ENCODE data around the gene PHOSPHO1. TPM values are rescaled to one million over a fixed set of nuclear protein-coding genes. Genes with fewer than 3 reads are reported as not detected.

The PHOSPHO1 gene
- total and polyA plus RNA-seq, 2 of the 13 experiments (the other 11 are each of a cell fraction or from before 2014, with no cell fraction given): not detected

DNA sequence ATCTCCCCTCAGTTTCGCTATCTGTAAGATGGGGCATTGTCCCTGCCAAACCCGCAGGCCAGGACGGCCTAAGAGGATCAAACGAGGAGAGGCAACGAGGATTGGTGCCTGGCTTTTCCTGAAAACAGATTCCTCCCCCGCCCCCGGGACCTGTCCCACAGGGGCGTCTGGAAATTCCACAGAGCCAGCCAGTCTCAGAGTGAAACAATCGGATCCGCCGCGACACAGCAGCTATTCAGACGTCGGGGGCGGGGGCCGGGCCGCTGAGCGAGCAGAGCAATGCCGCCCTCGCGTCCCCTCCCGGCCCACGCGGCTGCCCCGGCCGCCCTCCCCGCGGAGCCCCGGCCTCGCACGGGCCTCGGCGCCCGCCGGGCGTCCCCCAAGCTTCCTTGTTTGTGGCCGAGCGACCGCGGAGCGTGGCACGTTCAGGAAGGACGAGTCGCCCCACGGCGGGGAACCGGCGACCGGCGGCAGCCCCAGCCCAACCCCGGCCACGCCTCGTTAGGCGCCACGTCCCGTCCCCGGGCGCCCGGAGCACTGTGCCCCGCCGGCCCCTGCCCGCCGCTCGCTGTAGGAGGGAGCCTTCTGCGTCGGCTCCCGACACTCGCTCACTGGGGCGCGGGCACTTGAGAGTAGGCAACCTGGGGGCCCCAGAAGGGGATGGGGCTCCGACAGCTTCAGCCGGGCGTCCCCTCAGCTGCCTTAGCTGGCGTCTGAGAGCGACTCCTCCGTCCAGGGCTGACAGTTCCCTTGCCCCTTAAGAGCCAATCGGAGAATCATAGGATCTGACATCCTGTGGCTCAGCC is 29.6 kb upstream of the PHOSPHO1 start (continued):
- TF ChIP-seq, protein P1, sequence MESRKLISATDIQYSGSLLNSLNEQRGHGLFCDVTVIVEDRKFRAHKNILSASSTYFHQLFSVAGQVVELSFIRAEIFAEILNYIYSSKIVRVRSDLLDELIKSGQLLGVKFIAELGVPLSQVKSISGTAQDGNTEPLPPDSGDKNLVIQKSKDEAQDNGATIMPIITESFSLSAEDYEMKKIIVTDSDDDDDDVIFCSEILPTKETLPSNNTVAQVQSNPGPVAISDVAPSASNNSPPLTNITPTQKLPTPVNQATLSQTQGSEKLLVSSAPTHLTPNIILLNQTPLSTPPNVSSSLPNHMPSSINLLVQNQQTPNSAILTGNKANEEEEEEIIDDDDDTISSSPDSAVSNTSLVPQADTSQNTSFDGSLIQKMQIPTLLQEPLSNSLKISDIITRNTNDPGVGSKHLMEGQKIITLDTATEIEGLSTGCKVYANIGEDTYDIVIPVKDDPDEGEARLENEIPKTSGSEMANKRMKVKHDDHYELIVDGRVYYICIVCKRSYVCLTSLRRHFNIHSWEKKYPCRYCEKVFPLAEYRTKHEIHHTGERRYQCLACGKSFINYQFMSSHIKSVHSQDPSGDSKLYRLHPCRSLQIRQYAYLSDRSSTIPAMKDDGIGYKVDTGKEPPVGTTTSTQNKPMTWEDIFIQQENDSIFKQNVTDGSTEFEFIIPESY (CRISPR knock-in tag; IDR thresholded peaks at IDR 0.05): no peak
- TF ChIP-seq, protein P2, sequence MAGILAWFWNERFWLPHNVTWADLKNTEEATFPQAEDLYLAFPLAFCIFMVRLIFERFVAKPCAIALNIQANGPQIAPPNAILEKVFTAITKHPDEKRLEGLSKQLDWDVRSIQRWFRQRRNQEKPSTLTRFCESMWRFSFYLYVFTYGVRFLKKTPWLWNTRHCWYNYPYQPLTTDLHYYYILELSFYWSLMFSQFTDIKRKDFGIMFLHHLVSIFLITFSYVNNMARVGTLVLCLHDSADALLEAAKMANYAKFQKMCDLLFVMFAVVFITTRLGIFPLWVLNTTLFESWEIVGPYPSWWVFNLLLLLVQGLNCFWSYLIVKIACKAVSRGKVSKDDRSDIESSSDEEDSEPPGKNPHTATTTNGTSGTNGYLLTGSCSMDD (CRISPR knock-in tag; IDR thresholded peaks at IDR 0.05): no peak
- TF ChIP-seq CAMTA2 (CRISPR knock-in tag; IDR thresholded peaks at IDR 0.05; ENCODE audit: borderline replicate concordance): no peak
- TF ChIP-seq, protein P3, sequence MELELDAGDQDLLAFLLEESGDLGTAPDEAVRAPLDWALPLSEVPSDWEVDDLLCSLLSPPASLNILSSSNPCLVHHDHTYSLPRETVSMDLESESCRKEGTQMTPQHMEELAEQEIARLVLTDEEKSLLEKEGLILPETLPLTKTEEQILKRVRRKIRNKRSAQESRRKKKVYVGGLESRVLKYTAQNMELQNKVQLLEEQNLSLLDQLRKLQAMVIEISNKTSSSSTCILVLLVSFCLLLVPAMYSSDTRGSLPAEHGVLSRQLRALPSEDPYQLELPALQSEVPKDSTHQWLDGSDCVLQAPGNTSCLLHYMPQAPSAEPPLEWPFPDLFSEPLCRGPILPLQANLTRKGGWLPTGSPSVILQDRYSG (CRISPR knock-in tag; IDR thresholded peaks at IDR 0.05): no peak
- TF ChIP-seq ZFP41 (CRISPR knock-in tag; IDR thresholded peaks at IDR 0.05; ENCODE audit: borderline replicate concordance): no peak
- no peak for TF ChIP-seq MBD4 (IDR thresholded peaks at IDR 0.05; ENCODE audit: borderline replicate concordance, low read length)
- TF ChIP-seq, protein P4, sequence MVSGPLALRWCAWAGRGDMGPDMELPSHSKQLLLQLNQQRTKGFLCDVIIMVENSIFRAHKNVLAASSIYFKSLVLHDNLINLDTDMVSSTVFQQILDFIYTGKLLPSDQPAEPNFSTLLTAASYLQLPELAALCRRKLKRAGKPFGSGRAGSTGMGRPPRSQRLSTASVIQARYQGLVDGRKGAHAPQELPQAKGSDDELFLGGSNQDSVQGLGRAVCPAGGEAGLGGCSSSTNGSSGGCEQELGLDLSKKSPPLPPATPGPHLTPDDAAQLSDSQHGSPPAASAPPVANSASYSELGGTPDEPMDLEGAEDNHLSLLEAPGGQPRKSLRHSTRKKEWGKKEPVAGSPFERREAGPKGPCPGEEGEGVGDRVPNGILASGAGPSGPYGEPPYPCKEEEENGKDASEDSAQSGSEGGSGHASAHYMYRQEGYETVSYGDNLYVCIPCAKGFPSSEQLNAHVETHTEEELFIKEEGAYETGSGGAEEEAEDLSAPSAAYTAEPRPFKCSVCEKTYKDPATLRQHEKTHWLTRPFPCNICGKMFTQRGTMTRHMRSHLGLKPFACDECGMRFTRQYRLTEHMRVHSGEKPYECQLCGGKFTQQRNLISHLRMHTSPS (CRISPR knock-in tag; IDR thresholded peaks at IDR 0.05; ENCODE audit: low read depth): no peak
- TF ChIP-seq SAFB2 (CRISPR knock-in tag; IDR thresholded peaks at IDR 0.05; ENCODE audit: borderline replicate concordance, low read depth): no peak
- no peak for TF ChIP-seq ZBTB42 (CRISPR knock-in tag; IDR thresholded peaks at IDR 0.05)
- TF ChIP-seq, protein P5, sequence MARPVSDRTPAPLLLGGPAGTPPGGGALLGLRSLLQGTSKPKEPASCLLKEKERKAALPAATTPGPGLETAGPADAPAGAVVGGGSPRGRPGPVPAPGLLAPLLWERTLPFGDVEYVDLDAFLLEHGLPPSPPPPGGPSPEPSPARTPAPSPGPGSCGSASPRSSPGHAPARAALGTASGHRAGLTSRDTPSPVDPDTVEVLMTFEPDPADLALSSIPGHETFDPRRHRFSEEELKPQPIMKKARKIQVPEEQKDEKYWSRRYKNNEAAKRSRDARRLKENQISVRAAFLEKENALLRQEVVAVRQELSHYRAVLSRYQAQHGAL (CRISPR knock-in tag; IDR thresholded peaks at IDR 0.05; ENCODE audit: not compliant biosample characterization): no peak
- TF ChIP-seq, protein P6, sequence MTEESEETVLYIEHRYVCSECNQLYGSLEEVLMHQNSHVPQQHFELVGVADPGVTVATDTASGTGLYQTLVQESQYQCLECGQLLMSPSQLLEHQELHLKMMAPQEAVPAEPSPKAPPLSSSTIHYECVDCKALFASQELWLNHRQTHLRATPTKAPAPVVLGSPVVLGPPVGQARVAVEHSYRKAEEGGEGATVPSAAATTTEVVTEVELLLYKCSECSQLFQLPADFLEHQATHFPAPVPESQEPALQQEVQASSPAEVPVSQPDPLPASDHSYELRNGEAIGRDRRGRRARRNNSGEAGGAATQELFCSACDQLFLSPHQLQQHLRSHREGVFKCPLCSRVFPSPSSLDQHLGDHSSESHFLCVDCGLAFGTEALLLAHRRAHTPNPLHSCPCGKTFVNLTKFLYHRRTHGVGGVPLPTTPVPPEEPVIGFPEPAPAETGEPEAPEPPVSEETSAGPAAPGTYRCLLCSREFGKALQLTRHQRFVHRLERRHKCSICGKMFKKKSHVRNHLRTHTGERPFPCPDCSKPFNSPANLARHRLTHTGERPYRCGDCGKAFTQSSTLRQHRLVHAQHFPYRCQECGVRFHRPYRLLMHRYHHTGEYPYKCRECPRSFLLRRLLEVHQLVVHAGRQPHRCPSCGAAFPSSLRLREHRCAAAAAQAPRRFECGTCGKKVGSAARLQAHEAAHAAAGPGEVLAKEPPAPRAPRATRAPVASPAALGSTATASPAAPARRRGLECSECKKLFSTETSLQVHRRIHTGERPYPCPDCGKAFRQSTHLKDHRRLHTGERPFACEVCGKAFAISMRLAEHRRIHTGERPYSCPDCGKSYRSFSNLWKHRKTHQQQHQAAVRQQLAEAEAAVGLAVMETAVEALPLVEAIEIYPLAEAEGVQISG (CRISPR knock-in tag; IDR thresholded peaks at IDR 0.05): no peak
- no peak for TF ChIP-seq ZNF607 (CRISPR knock-in tag; IDR thresholded peaks at IDR 0.05; ENCODE audit: borderline replicate concordance)
- TF ChIP-seq, protein P7, sequence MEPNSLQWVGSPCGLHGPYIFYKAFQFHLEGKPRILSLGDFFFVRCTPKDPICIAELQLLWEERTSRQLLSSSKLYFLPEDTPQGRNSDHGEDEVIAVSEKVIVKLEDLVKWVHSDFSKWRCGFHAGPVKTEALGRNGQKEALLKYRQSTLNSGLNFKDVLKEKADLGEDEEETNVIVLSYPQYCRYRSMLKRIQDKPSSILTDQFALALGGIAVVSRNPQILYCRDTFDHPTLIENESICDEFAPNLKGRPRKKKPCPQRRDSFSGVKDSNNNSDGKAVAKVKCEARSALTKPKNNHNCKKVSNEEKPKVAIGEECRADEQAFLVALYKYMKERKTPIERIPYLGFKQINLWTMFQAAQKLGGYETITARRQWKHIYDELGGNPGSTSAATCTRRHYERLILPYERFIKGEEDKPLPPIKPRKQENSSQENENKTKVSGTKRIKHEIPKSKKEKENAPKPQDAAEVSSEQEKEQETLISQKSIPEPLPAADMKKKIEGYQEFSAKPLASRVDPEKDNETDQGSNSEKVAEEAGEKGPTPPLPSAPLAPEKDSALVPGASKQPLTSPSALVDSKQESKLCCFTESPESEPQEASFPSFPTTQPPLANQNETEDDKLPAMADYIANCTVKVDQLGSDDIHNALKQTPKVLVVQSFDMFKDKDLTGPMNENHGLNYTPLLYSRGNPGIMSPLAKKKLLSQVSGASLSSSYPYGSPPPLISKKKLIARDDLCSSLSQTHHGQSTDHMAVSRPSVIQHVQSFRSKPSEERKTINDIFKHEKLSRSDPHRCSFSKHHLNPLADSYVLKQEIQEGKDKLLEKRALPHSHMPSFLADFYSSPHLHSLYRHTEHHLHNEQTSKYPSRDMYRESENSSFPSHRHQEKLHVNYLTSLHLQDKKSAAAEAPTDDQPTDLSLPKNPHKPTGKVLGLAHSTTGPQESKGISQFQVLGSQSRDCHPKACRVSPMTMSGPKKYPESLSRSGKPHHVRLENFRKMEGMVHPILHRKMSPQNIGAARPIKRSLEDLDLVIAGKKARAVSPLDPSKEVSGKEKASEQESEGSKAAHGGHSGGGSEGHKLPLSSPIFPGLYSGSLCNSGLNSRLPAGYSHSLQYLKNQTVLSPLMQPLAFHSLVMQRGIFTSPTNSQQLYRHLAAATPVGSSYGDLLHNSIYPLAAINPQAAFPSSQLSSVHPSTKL (CRISPR knock-in tag; IDR thresholded peaks at IDR 0.05): no peak
- TF ChIP-seq ZNF768 (CRISPR knock-in tag; IDR thresholded peaks at IDR 0.05): peak; percentile 9; the same call in 1 of the 2 replicates
